Duodenal mucosa (tissue), 2 donors: ENCODE data around the gene HS3ST3B1.

Source experiments
- H3K27ac ChIP-seq: one replicate; pipeline ENCODE4 v1.7.0; 2013; ENCODE audit warnings: low read depth, low read length
- H3K27me3 ChIP-seq, 2 donors: one replicate each; pipeline ENCODE4 v1.7.0; 2013; ENCODE audit warnings: low read length in 2 of 2, control low read depth in 1 of 2; ENCODE audit not compliant: insufficient read depth in 2 of 2, control insufficient read depth in 1 of 2
- H3K36me3 ChIP-seq, 2 donors: one replicate each; pipeline ENCODE4 v1.7.0; 2013; ENCODE audit warnings: low read length in 2 of 2, control low read depth in 1 of 2; ENCODE audit not compliant: insufficient read depth in 2 of 2, control insufficient read depth in 1 of 2
- H3K4me1 ChIP-seq, 2 donors: one replicate each; pipeline ENCODE4 v1.7.0; 2013; ENCODE audit warnings: low read length in 2 of 2, control low read depth in 1 of 2; ENCODE audit not compliant: insufficient read depth in 2 of 2, control insufficient read depth in 1 of 2
- H3K4me3 ChIP-seq, 2 donors: one replicate each; pipeline ENCODE4 v1.7.0; 2013; ENCODE audit warnings: low read length in 2 of 2, low read depth in 1 of 2
- H3K9ac ChIP-seq, 2 donors: one replicate each; pipeline ENCODE4 v1.7.0; 2013; ENCODE audit warnings: low read length in 2 of 2, low read depth in 1 of 2
- H3K9me3 ChIP-seq, 2 donors: one replicate each; pipeline ENCODE4 v1.7.0; 2013; ENCODE audit warnings: low read length in 2 of 2, control low read depth in 1 of 2; ENCODE audit not compliant: control insufficient read depth in 1 of 2

The HS3ST3B1 gene

DNA sequence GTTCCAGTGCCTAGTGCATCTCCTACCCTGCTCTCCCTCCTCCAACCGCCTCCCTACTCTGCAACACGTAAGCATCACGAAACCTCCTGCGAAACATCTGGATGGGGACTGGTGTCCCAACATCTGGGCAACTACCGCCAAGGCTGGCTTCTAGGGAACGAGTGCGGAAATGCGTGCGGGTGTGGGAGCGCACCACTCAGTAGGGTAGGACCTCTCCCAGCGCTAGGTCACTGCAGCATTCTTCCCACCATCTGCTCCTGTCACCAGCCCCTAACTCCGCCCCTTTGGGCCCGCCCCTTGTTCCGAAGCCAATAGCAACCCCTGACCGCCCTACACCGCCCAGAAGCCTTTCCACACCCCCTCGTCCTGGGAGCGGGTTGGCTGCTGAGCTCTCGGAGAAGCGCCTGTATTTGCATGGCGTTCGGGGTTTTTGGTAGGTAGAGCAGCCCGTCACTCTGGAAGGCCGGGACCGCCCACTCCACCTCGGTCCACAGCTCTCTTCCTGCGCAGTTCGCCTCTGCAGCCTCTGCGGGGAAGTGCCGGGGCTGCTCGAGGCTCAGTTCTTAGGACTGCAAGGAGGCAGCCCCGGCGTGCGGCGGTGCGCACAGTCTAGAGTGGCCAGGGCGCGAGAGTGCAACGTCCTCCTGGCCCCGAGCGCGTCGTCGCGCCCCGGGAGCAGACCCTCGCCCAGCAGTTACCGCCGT, at the start of gene HS3ST3B1:
TSS of gene HS3ST3B1 (plus strand) at position 507 of the 704 bp plus-strand sequence. CDS start 438 bp downstream, outside the sequence.
- Histone ChIP-seq H3K36me3 (no peaks in the 10 kb centered on the region), H3K9ac (peak within 1 kb of the TSS; percentile 66 to 70), H3K27ac (peak within 1 kb of the TSS; percentile 46), H3K4me1 (peaks cover 15 to 32% of the 10 kb centered on the region in 2 donors), H3K4me3 (peak within 1 kb of the TSS; percentile 83 to 85), H3K27me3 (peaks cover 75 to 80% of the 10 kb centered on the region in 2 donors), H3K9me3 (no peaks in the 10 kb centered on the region)

DNA sequence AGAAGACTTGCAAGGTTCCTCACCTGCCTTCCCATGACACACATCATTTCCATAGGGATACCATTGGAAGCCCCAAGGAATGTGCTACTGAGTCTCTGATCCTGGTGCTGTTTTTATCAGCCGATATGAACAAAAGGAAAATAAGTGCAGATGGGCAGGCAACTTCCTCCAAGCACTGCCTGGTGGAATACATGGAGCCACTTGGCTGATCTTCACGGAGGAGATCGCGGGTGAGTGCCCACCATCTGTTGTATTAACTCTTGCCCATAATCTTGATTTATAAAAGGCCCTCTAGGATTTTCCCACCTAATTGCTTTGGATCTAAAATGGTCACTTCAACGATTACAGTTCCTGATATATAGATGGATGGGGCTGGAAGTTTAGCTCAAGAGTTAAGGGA, 39.5 kb upstream of the HS3ST3B1 start:
- Histone ChIP-seq H3K27me3 (no peaks in the 10 kb centered on the region), H3K4me1 (no peaks in the 10 kb centered on the region), H3K36me3 (no peaks in the 10 kb centered on the region), H3K9ac (no peak overlapping the region), H3K9me3 (no peaks in the 10 kb centered on the region), H3K4me3 (no peak overlapping the region), H3K27ac (no peak overlapping the region)

DNA sequence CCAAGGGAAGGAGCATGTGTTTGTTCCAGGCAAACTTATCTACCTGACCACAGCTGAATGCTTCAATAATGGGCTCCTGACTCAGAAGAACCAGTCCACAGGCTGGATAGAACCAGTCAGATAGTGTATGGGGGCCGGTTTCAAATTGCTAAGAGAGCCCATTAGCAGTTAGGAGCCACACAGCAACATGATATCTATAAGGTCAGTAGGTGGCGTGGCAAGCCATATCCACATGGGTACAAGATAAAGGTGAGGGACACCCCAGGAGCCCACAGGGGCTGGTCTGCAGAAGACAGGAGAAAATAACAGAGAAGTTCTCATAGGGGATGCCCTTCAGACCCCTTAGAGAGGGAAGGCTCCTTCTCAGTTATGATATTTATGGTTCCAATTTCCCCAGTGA, 32.6 kb upstream of the HS3ST3B1 start:
- no peak overlapping the region for H3K9ac ChIP-seq
- H3K36me3 ChIP-seq, result no peaks in the 10 kb centered on the region
- no peak overlapping the region for H3K4me3 ChIP-seq
- H3K27ac ChIP-seq, result no peak overlapping the region
- H3K4me1 ChIP-seq, result no peaks in the 10 kb centered on the region
- no peaks in the 10 kb centered on the region for H3K9me3 ChIP-seq
- no peaks in the 10 kb centered on the region for H3K27me3 ChIP-seq

DNA sequence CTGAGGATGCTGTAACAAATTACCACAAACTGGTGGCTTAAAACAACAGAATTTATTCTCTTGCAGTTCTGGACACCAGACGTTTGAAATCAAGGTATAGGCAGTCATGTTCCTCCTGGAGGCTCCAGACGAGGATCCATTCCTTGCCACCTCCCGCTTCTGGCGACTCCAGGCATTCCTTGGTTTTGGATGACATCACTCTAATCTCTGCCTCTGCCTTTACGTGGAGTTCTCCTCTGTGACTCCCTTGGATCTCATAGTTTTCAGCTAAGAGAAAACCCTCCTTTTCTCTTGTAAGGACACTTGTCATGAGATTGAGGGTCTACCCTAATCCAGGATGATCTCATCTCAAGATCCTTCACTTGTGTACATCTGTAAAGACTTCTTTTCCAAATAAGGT, 31.4 kb upstream of the HS3ST3B1 start:
- Histone ChIP-seq H3K27me3 (no peaks in the 10 kb centered on the region), H3K9me3 (no peaks in the 10 kb centered on the region), H3K27ac (no peak overlapping the region), H3K4me3 (no peak overlapping the region), H3K9ac (no peak overlapping the region), H3K36me3 (no peaks in the 10 kb centered on the region), H3K4me1 (no peaks in the 10 kb centered on the region)

DNA sequence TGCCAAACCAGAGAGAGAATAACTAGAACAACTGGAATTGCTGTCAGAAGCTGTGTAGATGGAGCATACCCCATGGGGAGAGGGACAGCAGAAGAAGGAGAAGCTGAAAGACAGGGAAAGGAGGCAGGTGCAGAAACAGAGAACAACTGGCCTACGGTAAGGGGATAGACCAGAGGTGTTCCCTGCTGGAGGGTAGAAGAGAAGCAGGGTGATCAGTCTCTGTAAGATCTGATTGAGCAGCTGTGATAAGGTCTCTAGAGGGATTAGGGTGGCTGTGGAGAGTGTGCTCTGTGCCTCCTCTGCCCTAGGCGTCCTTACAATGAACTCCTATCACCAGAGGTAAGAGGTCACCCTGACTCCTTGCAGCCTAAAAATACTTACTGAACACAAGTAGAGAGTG, 30.4 kb upstream of the HS3ST3B1 start:
- H3K4me3 ChIP-seq, result no peak overlapping the region

DNA sequence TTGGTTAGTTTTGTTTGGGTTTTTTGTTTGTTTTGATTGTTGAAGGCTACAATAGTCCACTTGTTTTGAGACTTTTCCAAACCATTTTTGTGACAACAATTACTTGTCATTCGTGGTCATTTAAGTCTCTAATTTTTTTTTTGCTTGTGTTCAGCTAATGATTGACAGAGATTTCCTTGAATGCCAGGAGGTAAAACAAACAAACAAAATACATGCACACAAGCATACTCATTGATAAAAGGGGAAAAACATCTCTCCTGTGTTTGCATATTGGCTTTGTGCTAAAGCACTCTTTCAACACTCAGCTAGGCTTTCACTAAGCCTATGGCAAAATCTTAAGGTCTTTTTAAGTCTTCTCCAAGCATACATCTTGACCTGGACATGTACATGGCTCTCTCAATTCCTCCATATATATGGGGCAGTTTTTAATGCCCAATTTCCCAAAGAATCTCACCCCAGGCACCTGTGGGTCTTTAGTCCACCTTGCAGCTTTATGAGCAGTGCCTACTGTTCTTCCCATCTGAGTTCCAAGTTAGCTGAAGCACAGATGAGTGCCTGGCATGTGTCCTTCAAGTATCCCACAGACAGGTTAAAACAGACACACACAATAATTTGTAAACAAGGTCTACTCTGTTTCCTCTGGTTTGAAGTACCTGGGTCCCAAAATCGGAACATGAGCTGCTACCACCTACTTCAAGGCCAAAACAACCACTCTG, 24.2 kb upstream of the HS3ST3B1 start:
- H3K9me3 ChIP-seq, result no peaks in the 10 kb centered on the region
- H3K4me3 ChIP-seq, result no peak overlapping the region
- no peaks in the 10 kb centered on the region for H3K4me1 ChIP-seq
- no peak overlapping the region for H3K27ac ChIP-seq
- H3K27me3 ChIP-seq, result no peaks in the 10 kb centered on the region
- no peak overlapping the region for H3K9ac ChIP-seq
- no peaks in the 10 kb centered on the region for H3K36me3 ChIP-seq

More for the DNA sequence above, 30.4 kb upstream of the HS3ST3B1 start:
- no peaks in the 10 kb centered on the region for H3K27me3 ChIP-seq
- H3K9me3 ChIP-seq, result no peaks in the 10 kb centered on the region
- H3K4me1 ChIP-seq, result no peaks in the 10 kb centered on the region
- H3K36me3 ChIP-seq, result no peaks in the 10 kb centered on the region
- H3K27ac ChIP-seq, result no peak overlapping the region
- no peak overlapping the region for H3K9ac ChIP-seq

DNA sequence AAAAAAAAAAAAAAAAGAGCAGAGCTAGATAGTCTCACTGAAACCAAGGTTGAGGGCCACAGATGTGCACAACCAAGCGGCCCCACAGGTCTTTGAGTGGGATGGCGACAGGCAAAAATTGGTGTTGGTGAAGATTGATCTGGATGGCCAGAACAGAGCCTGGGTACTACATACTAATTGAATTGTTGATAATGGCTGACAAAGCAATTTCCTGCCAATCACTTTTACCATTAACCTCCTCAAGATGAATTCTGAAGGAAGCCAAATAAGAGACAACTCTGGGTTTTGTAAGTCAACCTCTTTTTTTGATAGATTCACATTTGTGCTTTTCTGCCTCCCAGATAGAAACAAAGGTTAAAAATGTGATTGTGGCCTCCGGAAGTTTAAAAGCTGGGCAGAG, 19.4 kb upstream of the HS3ST3B1 start:
- no peak overlapping the region for H3K27ac ChIP-seq
- H3K27me3 ChIP-seq, result peaks cover 0 to 11% of the 10 kb centered on the region in 2 donors

DNA sequence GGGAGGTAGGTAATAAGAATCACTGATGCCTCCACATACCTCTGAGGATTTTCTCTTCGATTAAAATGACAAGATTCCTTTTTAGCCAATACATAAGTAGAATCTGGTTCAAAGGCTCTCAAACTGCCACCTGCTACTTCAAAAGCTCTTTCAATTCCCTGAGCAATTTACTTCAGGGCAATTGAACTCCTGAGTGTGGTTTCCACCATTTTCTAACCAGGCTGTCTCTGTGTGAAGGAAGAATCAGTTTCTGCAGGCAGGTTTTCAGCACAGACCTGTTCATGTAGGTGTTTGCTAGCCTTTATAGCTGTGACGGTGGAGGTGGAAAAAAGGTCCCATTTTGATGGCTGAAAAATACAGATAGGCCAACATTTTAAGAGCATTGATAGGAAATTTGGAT, 18.2 kb upstream of the HS3ST3B1 start:
- Histone ChIP-seq H3K36me3 (no peaks in the 10 kb centered on the region), H3K9ac (no peak overlapping the region), H3K4me1 (no peaks in the 10 kb centered on the region), H3K27me3 (peaks cover 0 to 11% of the 10 kb centered on the region in 2 donors), H3K4me3 (no peak overlapping the region), H3K27ac (no peak overlapping the region), H3K9me3 (no peaks in the 10 kb centered on the region)

More for the DNA sequence above, 19.4 kb upstream of the HS3ST3B1 start:
- H3K36me3 ChIP-seq, result no peaks in the 10 kb centered on the region
- H3K9me3 ChIP-seq, result no peaks in the 10 kb centered on the region
- no peak overlapping the region for H3K4me3 ChIP-seq
- no peak overlapping the region for H3K9ac ChIP-seq
- no peaks in the 10 kb centered on the region for H3K4me1 ChIP-seq

DNA sequence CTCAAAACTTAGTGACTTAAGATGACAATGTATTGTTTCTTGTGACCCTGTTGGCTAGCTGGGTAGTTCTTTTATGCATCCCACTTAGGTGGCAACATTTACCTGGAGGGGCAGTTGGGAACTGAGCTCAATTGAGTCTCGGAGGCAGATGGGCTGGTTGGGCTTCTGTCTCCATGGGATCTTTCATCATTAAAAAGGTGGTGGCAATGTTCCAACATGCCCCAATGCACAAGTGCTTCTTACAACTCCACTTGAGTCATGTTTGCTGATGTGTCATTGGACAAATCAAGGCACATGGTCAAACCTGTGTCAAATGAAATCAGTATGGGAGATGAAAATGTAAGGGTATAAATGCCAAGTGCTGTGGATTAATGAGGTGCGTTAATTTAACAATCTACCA, 11.7 kb upstream of the HS3ST3B1 start:
- no peaks in the 10 kb centered on the region for H3K9me3 ChIP-seq
- no peak overlapping the region for H3K27ac ChIP-seq
- no peaks in the 10 kb centered on the region for H3K4me1 ChIP-seq
- H3K36me3 ChIP-seq, result no peaks in the 10 kb centered on the region
- H3K27me3 ChIP-seq, result peaks cover 0 to 17% of the 10 kb centered on the region in 2 donors
- H3K4me3 ChIP-seq, result no peak overlapping the region
- H3K9ac ChIP-seq, result no peak overlapping the region

DNA sequence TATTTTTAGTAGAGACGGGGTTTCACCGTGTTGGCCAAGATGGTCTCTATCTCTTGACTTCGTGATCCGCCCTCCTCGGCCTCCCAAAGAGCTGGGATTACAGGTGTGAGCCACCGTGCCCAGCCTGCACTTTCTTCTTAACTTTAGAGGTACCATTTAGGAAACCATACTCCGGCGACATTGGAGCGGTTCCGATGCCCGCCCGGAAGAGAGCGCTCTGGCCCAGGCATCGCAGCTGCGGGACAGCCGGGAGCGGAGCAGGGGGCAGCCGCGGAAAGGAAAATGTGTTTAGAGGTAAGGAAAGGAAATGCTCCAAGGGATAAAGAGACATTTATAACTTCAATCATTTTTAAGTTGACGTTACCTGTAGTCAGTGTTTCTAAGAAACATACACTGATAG, 6.0 kb upstream of the HS3ST3B1 start:
- H3K9ac ChIP-seq, result no peak overlapping the region
- H3K27me3 ChIP-seq, result peaks cover 42 to 55% of the 10 kb centered on the region in 2 donors
- no peak overlapping the region for H3K4me3 ChIP-seq

More for the DNA sequence above, 6.0 kb upstream of the HS3ST3B1 start:
- Histone ChIP-seq H3K9me3 (no peaks in the 10 kb centered on the region), H3K36me3 (no peaks in the 10 kb centered on the region), H3K4me1 (peaks cover 8 to 10% of the 10 kb centered on the region in 2 donors), H3K27ac (no peak overlapping the region)
